Pancreas (tissue), 10 donors: ENCODE data around the gene RHOBTB3. TPM values are rescaled to one million over a fixed set of nuclear protein-coding genes. Genes with fewer than 3 reads are reported as not detected.

Experiments
- ATAC-seq, 4 donors: fragments of 200-7000 bp; cut with Tn5 transposase; one replicate each; pipeline versions ENCODE4 v1.8.0 to v1.9.1; 2020; ENCODE audit warnings: mild to moderate bottlenecking in 4 of 4, moderate library complexity in 4 of 4
- DNase-seq, 6 donors: peaks; one replicate each; pipeline ENCODE4 v3.0.0-alpha.2; 2020
- FAIRE-seq: peaks from 2 replicates; lab custom pipeline; 2012; peaks lifted over from hg19 to GRCh38; lab: Jason Lieb, UNC
- H3K27ac ChIP-seq, 4 donors: fragments of 200-600 bp; sonication (generic); 1 replicate in 3 of 4; 2 replicates in 1 of 4; pipeline versions ENCODE4 v1.5.0 to v1.8.0; 2020
- H3K27me3 ChIP-seq, 4 donors: fragments of 200-600 bp; one replicate each; pipeline ENCODE4 v1.8.0; 2021
- H3K36me3 ChIP-seq, 3 donors: fragments of 200-600 bp; sonication (generic) in 1 of 3; one replicate each; pipeline versions ENCODE4 v1.5.0 to v1.8.0; 2020 to 2021
- H3K4me1 ChIP-seq, 3 donors: fragments of 200-600 bp; one replicate each; pipeline ENCODE4 v1.8.0; 2021
- H3K4me3 ChIP-seq, 4 donors: fragments of 200-600 bp; sonication (generic) in 2 of 4; one replicate each; pipeline versions ENCODE4 v1.5.0 to v1.8.0; 2020 to 2021
- H3K9me3 ChIP-seq, 4 donors: fragments of 200-600 bp; one replicate each; pipeline ENCODE4 v1.8.0; 2021
- CTCF ChIP-seq, 4 donors: fragments of 200-600 bp; sonication (generic) in 3 of 4; IDR thresholded peaks; one replicate each; pipeline versions ENCODE4 v1.5.0 to v1.8.0; 2021; ENCODE audit warnings: antibody characterized with exemption in 4 of 4
- WGBS, 2 donors: extraction: QIAGEN DNeasy Blood & Tissue Kit; methylation state at CpG; one replicate each; pipeline ENCODE4 v1.1.7; 2013; 5-methylcytosine and 5-hydroxymethylcytosine counted together
- intact Hi-C, 3 donors: fragments of 100-400 bp; cut with DNase I; formaldehyde crosslinking; loops; one replicate each; pipeline versions ENCODE4 v1.11.1 to v1.14.2; 2022
- polyA plus RNA-seq, 2 donors: library from polyadenylated mRNA; stranded (reverse); fragments of 200-250 nt; gene quantifications; one replicate each; pipeline ENCODE4 v1.2.3, GENCODE V29; 2013
- total RNA-seq, 6 donors: library from RNA; stranded (reverse); fragmentation: NEBNext Ultra II Directional in 4 of 6; extraction: Animal tissue kit (Norgen Biotek cat#: 25700) in 4 of 6; gene quantifications; one replicate each; pipeline versions ENCODE4 v1.2.1 to v1.2.4, GENCODE V29; 2021 to 2023
- donor health status: healthy with polysubstance abuse.
- donor health status: DM: no; HTN: no; CAD: no; lungs with moderate emphysema.
- donor health status: DM: no; HTN: no; CAD: no.
- donor health status: control.
- donor health status: control.
- donor health status: Bipolar disorder and iron deficiency.
- donor health status: DM: yes; HTN: yes; CAD: no.
- donor health status: DM: no; HTN: no; CAD: no.
- donor health status: DM: no; HTN: no; CAD: no.
- donor health status: DM: yes; HTN: yes; CAD: no.

Gene RHOBTB3
- total and polyA plus RNA-seq, 8 donors = 32.5 to 190 (median 77.3) TPM

- peaks cover 8 to 21% (median 9%) of the 10 kb centered on the region in 3 donors for H3K4me1 ChIP-seq
- no peak overlapping the region for H3K27ac ChIP-seq
- DNase-seq (no peak), FAIRE-seq (no peak), ATAC-seq (no peak)
- TF ChIP-seq CTCF (IDR thresholded peaks at IDR 0.05) = no peak
- no peaks in the 10 kb centered on the region for H3K27me3 ChIP-seq
- intact Hi-C loops = no loop called here
- 32 to 52% methylated on average over 3 of the region's 3 CpGs for WGBS, 2 donors
- H3K36me3 ChIP-seq = no peaks in the 10 kb centered on the region
- H3K4me3 ChIP-seq = no peak overlapping the region
- no peaks in the 10 kb centered on the region for H3K9me3 ChIP-seq
Measured at GRCh38 chr5:95825495-95825894, 94.4 kb downstream of the RHOBTB3 start.

- Histone ChIP-seq H3K9me3 (no peaks in the 10 kb centered on the region), H3K4me3 (no peak overlapping the region), H3K36me3 (no peaks in the 10 kb centered on the region), H3K27me3 (no peaks in the 10 kb centered on the region), H3K4me1 (peaks cover 3 to 21% (median 8%) of the 10 kb centered on the region in 3 donors), H3K27ac (no peak overlapping the region)
- no peak for FAIRE-seq
- no peak for TF ChIP-seq CTCF (IDR thresholded peaks at IDR 0.05)
- ATAC-seq = peak in 1 of 4 donors; percentile 29
- intact Hi-C loops = no loop called here
- peak in 1 of 6 donors; percentile 19 for DNase-seq
- WGBS, 2 donors = 89 to 91% methylated on average over 10 of the region's 10 CpGs
Measured at GRCh38 chr5:95826949-95827891, 96.1 kb downstream of the RHOBTB3 start.

- Histone ChIP-seq H3K36me3 (no peaks in the 10 kb centered on the region), H3K27ac (no peak overlapping the region), H3K27me3 (no peaks in the 10 kb centered on the region), H3K4me1 (peaks cover 3 to 20% (median 8%) of the 10 kb centered on the region in 3 donors), H3K9me3 (no peaks in the 10 kb centered on the region), H3K4me3 (no peak overlapping the region)
- ATAC-seq (no peak), FAIRE-seq (no peak), DNase-seq (no peak)
- no peak for TF ChIP-seq CTCF (IDR thresholded peaks at IDR 0.05)
- WGBS, 2 donors = 84 to 85% methylated on average over 3 of the region's 3 CpGs
- intact Hi-C loops = no loop called here
Measured at GRCh38 chr5:95827892-95828246, 96.7 kb downstream of the RHOBTB3 start.

GRCh38 chr5:95830226-95830625, 99.1 kb downstream of the RHOBTB3 start:
- no peak for ATAC-seq
- H3K36me3 ChIP-seq = no peaks in the 10 kb centered on the region
- H3K27ac ChIP-seq = no peak overlapping the region
- H3K4me3 ChIP-seq = no peak overlapping the region
- FAIRE-seq = no peak
- H3K9me3 ChIP-seq = no peaks in the 10 kb centered on the region
- intact Hi-C loops = no loop called here
- no peaks in the 10 kb centered on the region for H3K27me3 ChIP-seq
- 86 to 87% methylated on average over 2 of the region's 2 CpGs for WGBS, 2 donors
- peaks cover 0 to 9% (median 1%) of the 10 kb centered on the region in 3 donors for H3K4me1 ChIP-seq
- DNase-seq = no peak
- no peak for TF ChIP-seq CTCF (IDR thresholded peaks at IDR 0.05)

- intact Hi-C loops = no loop called here
- H3K27me3 ChIP-seq = no peaks in the 10 kb centered on the region
- H3K27ac ChIP-seq = no peak overlapping the region
- ATAC-seq (no peak), FAIRE-seq (no peak), DNase-seq (no peak)
- TF ChIP-seq CTCF (IDR thresholded peaks at IDR 0.05) = no peak
- peaks cover 12 to 26% (median 15%) of the 10 kb centered on the region in 3 donors for H3K4me1 ChIP-seq
- no peaks in the 10 kb centered on the region for H3K36me3 ChIP-seq
- H3K9me3 ChIP-seq = no peaks in the 10 kb centered on the region
- H3K4me3 ChIP-seq = no peak overlapping the region
Measured at GRCh38 chr5:95832664-95833063, 101.5 kb downstream of the RHOBTB3 start.
